IMR-90 (cell line): Measurements from ENCODE around the gene TBC1D10A. TPM values are rescaled to one million over a fixed set of nuclear protein-coding genes. Genes with fewer than 3 reads are reported as not detected.

Source experiments
- ATAC-seq: fragments of 200-7000 bp; cut with Tn5 transposase; 2 replicates; pipeline ENCODE4 v1.9.1; 2020; ENCODE audit warnings: low read depth, mild to moderate bottlenecking, moderate library complexity
- BruUV-seq: library from RNA; stranded (reverse); fragments of 400-500 nt; replicated peaks from 2 replicates; lab custom pipeline; 2021; lab: Mats Ljungman, UMichigan
- CTCF ChIA-PET: fragments of 300-600 bp; formaldehyde crosslinking; extraction: SDS; loops from one replicate; lab custom pipeline; 2021; ENCODE audit warnings: antibody characterized with exemption; lab: Yijun Ruan, JAX
- POLR2A ChIA-PET: fragments of 300-600 bp; sonication (Branson Sonifier 250); formaldehyde crosslinking; loops from one replicate; lab custom pipeline; 2022; ENCODE audit warnings: antibody characterized with exemption; ENCODE audit not compliant: unreplicated experiment; lab: Charles Lee
- DNase-seq: peaks from one replicate; pipeline ENCODE4 v3.0.0; 2013
- H2AFZ ChIP-seq: replicated peaks from 2 replicates; pipeline ENCODE3; 2013; ENCODE audit warnings: low read length, mild to moderate bottlenecking; ENCODE audit not compliant: poor library complexity
- H2AK5ac ChIP-seq: 2 replicates; pipeline ENCODE4 v1.6.1; 2013; ENCODE audit warnings: low read depth, low read length, inconsistent platforms
- H2AK9ac ChIP-seq: replicated peaks from 2 replicates; pipeline ENCODE3; 2013; ENCODE audit warnings: mild to moderate bottlenecking, low read depth, low read length, moderate library complexity; ENCODE audit not compliant: poor library complexity
- H2BK120ac ChIP-seq: 2 replicates; pipeline ENCODE4 v1.6.1; 2013; ENCODE audit warnings: low read depth, low read length, inconsistent platforms
- H2BK15ac ChIP-seq: 3 replicates; pipeline ENCODE4 v1.6.1; 2013; ENCODE audit warnings: low read depth, low read length, inconsistent platforms
- H2BK20ac ChIP-seq: 2 replicates; pipeline ENCODE4 v1.6.1; 2013; ENCODE audit warnings: low read depth, mild to moderate bottlenecking, inconsistent platforms, low read length, moderate library complexity
- H2BK5ac ChIP-seq: 2 replicates; pipeline ENCODE4 v1.6.1; 2013; ENCODE audit warnings: mild to moderate bottlenecking, low read depth, low read length, inconsistent platforms; ENCODE audit not compliant: poor library complexity, severe bottlenecking
- H3K14ac ChIP-seq: replicated peaks from 2 replicates; pipeline ENCODE4 v1.6.1; 2013; ENCODE audit warnings: low read depth, low read length, inconsistent platforms
- H3K18ac ChIP-seq: 2 replicates; pipeline ENCODE4 v1.6.1; 2013; ENCODE audit warnings: low read depth, low read length, control low read depth
- H3K23ac ChIP-seq: 2 replicates; pipeline ENCODE4 v1.6.1; 2013; ENCODE audit warnings: low read depth, low read length, inconsistent platforms
- H3K27ac ChIP-seq: 2 replicates; pipeline ENCODE4 v1.5.1; 2013; ENCODE audit warnings: mild to moderate bottlenecking, control low read depth, low read length; ENCODE audit not compliant: insufficient read depth
- H3K27me3 ChIP-seq: 2 replicates; pipeline ENCODE4 v1.6.1; 2013; ENCODE audit warnings: low read length; ENCODE audit not compliant: control insufficient read depth, insufficient read depth
- H3K36me3 ChIP-seq: 2 replicates; pipeline ENCODE4 v1.6.1; 2013; ENCODE audit warnings: low read length, mixed read lengths; ENCODE audit not compliant: control insufficient read depth, insufficient read depth
- H3K4ac ChIP-seq: 2 replicates; pipeline ENCODE4 v1.6.1; 2013; ENCODE audit warnings: low read depth, low read length, inconsistent platforms
- H3K4me1 ChIP-seq: 2 replicates; pipeline ENCODE4 v1.6.1; 2013; ENCODE audit warnings: low read length, mixed read lengths; ENCODE audit not compliant: control insufficient read depth, insufficient read depth
- H3K4me2 ChIP-seq: 2 replicates; pipeline ENCODE4 v1.6.1; 2013; ENCODE audit warnings: low read depth, mild to moderate bottlenecking, control low read depth, low read length, moderate library complexity
- H3K4me3 ChIP-seq: 2 replicates; pipeline ENCODE4 v1.5.1; 2013; ENCODE audit warnings: low read depth, mild to moderate bottlenecking, control low read depth, low read length, moderate library complexity; ENCODE audit not compliant: insufficient read depth
- H3K56ac ChIP-seq: 2 replicates; pipeline ENCODE4 v1.6.1; 2013; ENCODE audit warnings: low read length, inconsistent platforms; ENCODE audit not compliant: insufficient read depth; ENCODE audit errors: extremely low read depth
- H3K79me1 ChIP-seq, 2 experiments: 2 replicates each; pipeline ENCODE4 v1.6.1; 2013; ENCODE audit warnings: low read length in 2 of 2, inconsistent platforms in 1 of 2, low read depth in 1 of 2
- H3K9ac ChIP-seq: 2 replicates; pipeline ENCODE4 v1.6.1; 2013; ENCODE audit warnings: low read depth, low read length, control low read depth
- H3K9me1 ChIP-seq: 2 replicates; pipeline ENCODE4 v1.6.1; 2013; ENCODE audit warnings: low read length, inconsistent platforms; ENCODE audit not compliant: insufficient read depth
- H3K9me3 ChIP-seq: 2 replicates; pipeline ENCODE4 v1.6.1; 2013; ENCODE audit warnings: low read length; ENCODE audit not compliant: control insufficient read depth, insufficient read depth
- H4K20me1 ChIP-seq: 2 replicates; pipeline ENCODE4 v1.6.1; 2013; ENCODE audit warnings: low read length, inconsistent platforms; ENCODE audit not compliant: insufficient read depth
- H4K5ac ChIP-seq: 2 replicates; pipeline ENCODE4 v1.6.1; 2013; ENCODE audit warnings: mild to moderate bottlenecking, low read depth, low read length, control low read depth
- H4K8ac ChIP-seq, 2 experiments: 2 replicates each; pipeline ENCODE4 v1.6.1; 2013; ENCODE audit warnings: low read depth in 2 of 2, low read length in 2 of 2, control low read depth in 1 of 2, inconsistent platforms in 1 of 2
- H4K91ac ChIP-seq: 2 replicates; pipeline ENCODE4 v1.6.1; 2013; ENCODE audit warnings: low read depth, low read length, inconsistent platforms; ENCODE audit not compliant: insufficient read depth
- BHLHE40 ChIP-seq: fragments of 150-350 bp; IDR thresholded peaks from 2 replicates; pipeline ENCODE4 v1.6.1; 2016; ENCODE audit warnings: mild to moderate bottlenecking, low read depth, low read length
- CEBPB ChIP-seq: IDR thresholded peaks from 2 replicates; pipeline ENCODE4 v1.6.1; 2012; ENCODE audit warnings: low read depth, low read length, improper control_type of control experiment
- CHD1 ChIP-seq: IDR thresholded peaks from 2 replicates; pipeline ENCODE4 v1.6.1; 2012; ENCODE audit warnings: low read depth, low read length, improper control_type of control experiment
- CTCF ChIP-seq: conservative IDR thresholded peaks from 2 replicates; pipeline ENCODE4 v1.5.1; 2012; ENCODE audit warnings: mild to moderate bottlenecking, low read depth, low read length, improper control_type of control experiment
- ELK1 ChIP-seq: fragments of 150-350 bp; IDR thresholded peaks from 2 replicates; pipeline ENCODE4 v1.6.1; 2016; ENCODE audit warnings: low read depth, mild to moderate bottlenecking, low read length, moderate library complexity, borderline replicate concordance
- FOS ChIP-seq: fragments of 150-350 bp; IDR thresholded peaks from 2 replicates; pipeline ENCODE4 v1.6.1; 2016; ENCODE audit warnings: low read depth, low read length
- MAFK ChIP-seq: IDR thresholded peaks from 2 replicates; pipeline ENCODE4 v1.6.1; 2012; ENCODE audit warnings: low read depth, low read length, improper control_type of control experiment
- MAZ ChIP-seq: IDR thresholded peaks from 2 replicates; pipeline ENCODE4 v1.6.1; 2012; ENCODE audit warnings: low read depth, mild to moderate bottlenecking, low read length, improper control_type of control experiment, moderate library complexity, borderline replicate concordance
- NFE2L2 ChIP-seq: fragments of 150-350 bp; IDR thresholded peaks from 2 replicates; pipeline ENCODE4 v1.6.1; 2016; ENCODE audit warnings: low read depth, mild to moderate bottlenecking, low read length
- POLR2A ChIP-seq: IDR thresholded peaks from 2 replicates; pipeline ENCODE4 v1.6.1; 2012; ENCODE audit warnings: mild to moderate bottlenecking, low read depth, low read length
- RAD21 ChIP-seq: IDR thresholded peaks from 2 replicates; pipeline ENCODE4 v1.6.1; 2012; ENCODE audit warnings: low read length, improper control_type of control experiment
- RCOR1 ChIP-seq: IDR thresholded peaks from 2 replicates; pipeline ENCODE4 v1.6.1; 2012; ENCODE audit warnings: mild to moderate bottlenecking, low read length, improper control_type of control experiment; ENCODE audit not compliant: insufficient replicate concordance
- RFX5 ChIP-seq: IDR thresholded peaks from 2 replicates; pipeline ENCODE4 v1.8.0; 2012; ENCODE audit warnings: low read depth, mild to moderate bottlenecking, low read length, moderate library complexity
- SMC3 ChIP-seq: fragments of 150-350 bp; IDR thresholded peaks from 2 replicates; pipeline ENCODE4 v1.6.1; 2016; ENCODE audit warnings: low read depth, mild to moderate bottlenecking, antibody characterized with exemption, low read length, moderate library complexity
- USF2 ChIP-seq: fragments of 150-350 bp; IDR thresholded peaks from 2 replicates; pipeline ENCODE4 v1.6.1; 2017; ENCODE audit warnings: mild to moderate bottlenecking, antibody characterized with exemption, low read length, low read depth
- WGBS, 2 experiments: methylation state at CpG; one replicate each; pipeline versions ENCODE4 v1.1.5 to v1.1.7; 2013; ENCODE audit warnings: missing lambda C conversion rate in 2 of 2; ENCODE audit not compliant: insufficient read length in 1 of 2; ENCODE audit errors: extremely low coverage in 2 of 2; 5-methylcytosine and 5-hydroxymethylcytosine counted together
- dilution Hi-C: fragments of 300-500 bp; cut with HindIII; formaldehyde crosslinking; loops from one replicate; pipeline ENCODE4 v1.14.3; 2018; ENCODE audit warnings: low sequenced_read_pairs; ENCODE audit not compliant: unreplicated experiment
- in situ Hi-C: fragments of 300-500 bp; cut with MboI; formaldehyde crosslinking; loops from 3 replicates; pipeline ENCODE4 v1.14.3; 2019; ENCODE audit warnings: low sequenced_read_pairs, inconsistent platforms, mixed read lengths
- intact Hi-C: fragments of 100-400 bp; cut with micrococcal nuclease; formaldehyde crosslinking; loops from 2 replicates; pipeline ENCODE4 v1.10.0; 2022
- polyA plus RNA-seq, 3 experiments: library from polyadenylated mRNA; depleted of rRNA; stranded (reverse); fragments of >200 nt; gene quantifications; 2 replicates each; pipeline ENCODE4 v1.2.3, GENCODE V29; 2012; ENCODE audit warnings: low replicate concordance in 1 of 3
- total RNA-seq: library from RNA; depleted of rRNA; stranded (reverse); fragments of >200 nt; gene quantifications from 2 replicates; pipeline ENCODE4 v1.2.3, GENCODE V29; 2012

The TBC1D10A gene
- total and polyA plus RNA-seq, 2 of the 4 experiments (the other 2 are of a cell fraction): 16.3 to 33.1 TPM

- dilution Hi-C loops: no loop called here
- ChIA-PET POLR2A (no interaction called here), CTCF (no interaction called here)
- TF ChIP-seq BHLHE40: no peak
- no peak for TF ChIP-seq ELK1
- TF ChIP-seq USF2: no peak
- TF ChIP-seq CEBPB: no peak
- TF ChIP-seq RFX5: no peak
- TF ChIP-seq CTCF: no peak
- no peak for TF ChIP-seq RCOR1
- TF ChIP-seq RAD21: no peak
- no peak for TF ChIP-seq SMC3
- TF ChIP-seq FOS: no peak
- TF ChIP-seq MAFK: no peak
- TF ChIP-seq MAZ: no peak
- no peak for TF ChIP-seq CHD1
- no peak for TF ChIP-seq NFE2L2
- no peak for TF ChIP-seq POLR2A
These were observed 53.8 kb downstream of the TBC1D10A start for GRCh38 chr22:30272781-30273601.

More at GRCh38 chr22:30272781-30273601, 53.8 kb downstream of the TBC1D10A start:
- H4K91ac ChIP-seq: no peak overlapping the region
- H4K8ac ChIP-seq: no peak overlapping the region
- no peak overlapping the region for H2BK15ac ChIP-seq
- H3K4ac ChIP-seq: no peak overlapping the region
- peaks cover 4% of the 10 kb centered on the region for H3K4me1 ChIP-seq
- H3K79me1 ChIP-seq: no peaks in the 10 kb centered on the region
- H3K56ac ChIP-seq: no peak overlapping the region
- in situ Hi-C loops (no loop called here), intact Hi-C loops (no loop called here)
- no peaks in the 10 kb centered on the region for H3K36me3 ChIP-seq
- H2BK5ac ChIP-seq: no peak overlapping the region
- no TSS peak for BruUV-seq
- no peak overlapping the region for H2BK120ac ChIP-seq
- H3K27me3 ChIP-seq: no peaks in the 10 kb centered on the region
- no peak overlapping the region for H3K18ac ChIP-seq
- DNase-seq (no peak), ATAC-seq (no peak)
- H3K27ac ChIP-seq: no peak overlapping the region
- H3K23ac ChIP-seq: no peak overlapping the region
- no peak overlapping the region for H4K5ac ChIP-seq
- H3K9ac ChIP-seq: no peak overlapping the region
- no peak overlapping the region for H3K4me2 ChIP-seq
- no peak overlapping the region for H2AK9ac ChIP-seq
- no peak overlapping the region for H2AK5ac ChIP-seq
- no peak overlapping the region for H2AFZ ChIP-seq
- no peak overlapping the region for H2BK20ac ChIP-seq
- no peaks in the 10 kb centered on the region for H3K9me3 ChIP-seq
- H3K4me3 ChIP-seq: no peak overlapping the region
- no peaks in the 10 kb centered on the region for H3K9me1 ChIP-seq
- WGBS, 2 experiments: 96% methylated on average over 6 of the region's 16 CpGs; no CpG with 5 or more reads in 1 of the 2 experiments
- H3K14ac ChIP-seq: no peak overlapping the region
- no peaks in the 10 kb centered on the region for H4K20me1 ChIP-seq
